GM12891 (cell line): ENCODE measurements around the gene LIPT1.

Experiments
- POLR2A ChIP-seq: IDR thresholded peaks from 2 replicates; pipeline ENCODE4 v1.6.1; 2011; ENCODE audit warnings: low read depth, low read length, control low read depth
- POLR2AphosphoS5 ChIP-seq: IDR thresholded peaks from 2 replicates; pipeline ENCODE4 v1.6.1; 2011; ENCODE audit warnings: low read depth, low read length, control low read depth
- POU2F2 ChIP-seq: IDR thresholded peaks from 2 replicates; pipeline ENCODE4 v1.6.1; 2011; ENCODE audit warnings: low read depth, mild to moderate bottlenecking, control low read depth, low read length, moderate library complexity
- SPI1 ChIP-seq: IDR thresholded peaks from 2 replicates; pipeline ENCODE4 v1.6.1; 2011; ENCODE audit warnings: low read depth, low read length, control low read depth
- TAF1 ChIP-seq: IDR thresholded peaks from 2 replicates; pipeline ENCODE4 v1.6.1; 2011; ENCODE audit warnings: low read depth, low read length, control low read depth

- no peak for TF ChIP-seq POLR2A
- no peak for TF ChIP-seq POLR2AphosphoS5
- no peak for TF ChIP-seq POU2F2
- no peak for TF ChIP-seq TAF1
- TF ChIP-seq SPI1: no peak
Observed at GRCh38 chr2:99111236-99111635, 43.5 kb upstream of the LIPT1 start.
